Glomerular visceral epithelial cell (primary cell): ENCODE results near the gene BOC.

ENCODE experiments used
- DNase-seq: peaks from one replicate; pipeline ENCODE4 v3.0.0-alpha.2; 2016; ENCODE audit errors: extremely low spot score

BOC gene

GRCh38 chr3:113222451-113223086 lies 11.2 kb downstream of the BOC start:
- DNase-seq = no peak

GRCh38 chr3:113223475-113224281 lies 12.3 kb downstream of the BOC start:
- DNase-seq = no peak

GRCh38 chr3:113225286-113225685 lies 13.9 kb downstream of the BOC start:
- DNase-seq = no peak

GRCh38 chr3:113226491-113226890 lies 15.1 kb downstream of the BOC start:
- DNase-seq = no peak

- peak; percentile 64 for DNase-seq
These were observed 15.8 kb downstream of the BOC start for GRCh38 chr3:113227146-113227545.

GRCh38 chr3:113228498-113229286 lies 17.3 kb downstream of the BOC start:
- no peak for DNase-seq

- peak; percentile 65 for DNase-seq
These were observed 20.0 kb downstream of the BOC start for GRCh38 chr3:113231391-113231790.

- DNase-seq = peak; percentile 90
These were observed 20.5 kb downstream of the BOC start for GRCh38 chr3:113231827-113232253.

- DNase-seq = peak; percentile 16
These were observed 21.0 kb downstream of the BOC start for GRCh38 chr3:113232342-113232741.

GRCh38 chr3:113233497-113233896 lies 22.1 kb downstream of the BOC start:
- no peak for DNase-seq

- no peak for DNase-seq
These were observed 22.7 kb downstream of the BOC start for GRCh38 chr3:113234028-113234427.

GRCh38 chr3:113234688-113235260 lies 23.4 kb downstream of the BOC start:
- peak; percentile 15 for DNase-seq

GRCh38 chr3:113238503-113238902 lies 27.1 kb downstream of the BOC start:
- no peak for DNase-seq

- no peak for DNase-seq
These were observed 29.5 kb downstream of the BOC start for GRCh38 chr3:113240841-113241240.

- DNase-seq = peak; percentile 47
These were observed 30.1 kb downstream of the BOC start for GRCh38 chr3:113241292-113242095.

- peak; percentile 52 for DNase-seq
These were observed 30.8 kb downstream of the BOC start for GRCh38 chr3:113242096-113242581.

GRCh38 chr3:113243071-113243470 lies 31.7 kb downstream of the BOC start:
- DNase-seq = no peak

GRCh38 chr3:113243846-113244245 lies 32.5 kb downstream of the BOC start:
- no peak for DNase-seq

GRCh38 chr3:113245761-113246161 lies 34.4 kb downstream of the BOC start:
- DNase-seq = no peak

- DNase-seq = no peak
These were observed 35.7 kb downstream of the BOC start for GRCh38 chr3:113247068-113247467.
